Esophagus muscularis mucosa (tissue), 4 donors: ENCODE results near the gene SQSTM1. TPM values are rescaled to one million over a fixed set of nuclear protein-coding genes. Genes with fewer than 3 reads are reported as not detected.

ENCODE experiments used
- DNase-seq: peaks from one replicate; pipeline ENCODE4 v3.0.0-alpha.2; 2017; ENCODE audit errors: extremely low spot score
- H3K27ac ChIP-seq, 4 donors: fragments of 200-600 bp; sonication (generic); replicated peaks in 1 of 4; 1 replicate in 3 of 4; 2 replicates in 1 of 4; pipeline ENCODE4 v1.5.1; 2016 to 2019; ENCODE audit warnings: mild to moderate bottlenecking in 1 of 4
- H3K27me3 ChIP-seq, 4 donors: fragments of 200-600 bp; sonication (generic); one replicate each; pipeline versions ENCODE4 v1.5.1 to v1.6.0; 2016 to 2019
- H3K36me3 ChIP-seq, 4 donors: fragments of 200-600 bp; sonication (generic); one replicate each; pipeline ENCODE4 v1.5.1; 2016 to 2019
- H3K4me1 ChIP-seq, 4 donors: fragments of 200-600 bp; sonication (generic); one replicate each; pipeline ENCODE4 v1.5.1; 2016 to 2019
- H3K4me3 ChIP-seq, 4 donors: fragments of 200-600 bp; sonication (generic); 1 replicate in 2 of 4; 2 replicates in 2 of 4; pipeline ENCODE4 v1.5.1; 2016 to 2019; ENCODE audit warnings: mild to moderate bottlenecking in 4 of 4, moderate library complexity in 1 of 4
- H3K9me3 ChIP-seq, 4 donors: fragments of 200-600 bp; sonication (generic); 1 replicate in 3 of 4; 2 replicates in 1 of 4; pipeline ENCODE4 v1.5.1; 2016 to 2019
- EP300 ChIP-seq: sonication (generic); formaldehyde crosslinking; IDR thresholded peaks from one replicate; pipeline ENCODE4 v1.6.1; 2017; ENCODE audit warnings: antibody characterized with exemption
- POLR2A ChIP-seq: fragments of 450-650 bp; IDR thresholded peaks from one replicate; pipeline ENCODE4 v1.6.1; 2017; ENCODE audit warnings: antibody characterized with exemption, moderate library complexity, mild to moderate bottlenecking, low read depth
- POLR2AphosphoS5 ChIP-seq, 2 donors: sonication (generic); formaldehyde crosslinking; IDR thresholded peaks; one replicate each; pipeline ENCODE4 v1.6.1; 2017; ENCODE audit warnings: antibody characterized with exemption in 2 of 2
- WGBS: methylation state at CpG from one replicate; pipeline ENCODE4 v1.1.5; 2018; 5-methylcytosine and 5-hydroxymethylcytosine counted together
- intact Hi-C: fragments of 100-400 bp; cut with DNase I; formaldehyde crosslinking; loops from one replicate; pipeline ENCODE4 v1.15.1; 2023
- total RNA-seq, 4 donors: library from RNA; depleted of rRNA; stranded (reverse); fragments of >200 nt; gene quantifications; one replicate each; pipeline versions ENCODE4 v1.1.0 to v1.2.1, GENCODE V29; 2016
- TF ChIP-seq, protein P1 (sequence below), 3 experiments: fragments of 200-600 bp in 2 of 3; fragments of 450-650 bp in 1 of 3; sonication (generic) in 2 of 3; IDR thresholded peaks; one replicate each; pipeline ENCODE4 v1.5.1; 2017 to 2019; ENCODE audit warnings: antibody characterized with exemption in 3 of 3, mild to moderate bottlenecking in 2 of 3, moderate library complexity in 1 of 3

SQSTM1 gene
- total RNA-seq, 4 donors from 2014 or later = 333 to 453 (median 392) TPM

DNA sequence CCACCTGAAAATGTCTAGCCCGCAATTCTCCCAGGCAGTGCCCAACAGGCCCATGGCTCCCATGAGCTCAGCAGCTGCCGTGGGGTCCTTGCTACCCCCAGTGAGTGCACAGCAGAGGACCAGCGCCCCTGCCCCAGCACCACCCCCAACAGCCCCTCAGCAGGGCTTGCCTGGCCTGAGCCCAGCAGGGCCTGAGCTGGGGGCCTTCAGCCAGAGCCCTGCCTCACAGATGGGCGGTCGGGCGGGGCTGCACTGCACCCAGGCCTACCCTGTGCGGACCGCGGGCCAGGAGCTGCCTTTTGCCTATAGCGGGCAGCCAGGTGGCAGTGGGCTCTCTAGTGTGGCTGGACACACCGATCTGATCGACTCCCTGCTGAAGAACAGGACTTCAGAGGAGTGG lies 46.3 kb upstream of the SQSTM1 start:
- no peak for DNase-seq
- no peak overlapping the region for H3K4me3 ChIP-seq
- H3K27ac ChIP-seq = no peak overlapping the region
- 94% methylated on average over 8 of the region's 12 CpGs for WGBS
- no peaks in the 10 kb centered on the region for H3K9me3 ChIP-seq
- no peaks in the 10 kb centered on the region for H3K27me3 ChIP-seq
- intact Hi-C loops = no loop called here
- TF ChIP-seq EP300 (no peak), POLR2AphosphoS5 (IDR thresholded peaks at IDR 0.05) (no peak), POLR2A (no peak)
- TF ChIP-seq, protein P1, sequence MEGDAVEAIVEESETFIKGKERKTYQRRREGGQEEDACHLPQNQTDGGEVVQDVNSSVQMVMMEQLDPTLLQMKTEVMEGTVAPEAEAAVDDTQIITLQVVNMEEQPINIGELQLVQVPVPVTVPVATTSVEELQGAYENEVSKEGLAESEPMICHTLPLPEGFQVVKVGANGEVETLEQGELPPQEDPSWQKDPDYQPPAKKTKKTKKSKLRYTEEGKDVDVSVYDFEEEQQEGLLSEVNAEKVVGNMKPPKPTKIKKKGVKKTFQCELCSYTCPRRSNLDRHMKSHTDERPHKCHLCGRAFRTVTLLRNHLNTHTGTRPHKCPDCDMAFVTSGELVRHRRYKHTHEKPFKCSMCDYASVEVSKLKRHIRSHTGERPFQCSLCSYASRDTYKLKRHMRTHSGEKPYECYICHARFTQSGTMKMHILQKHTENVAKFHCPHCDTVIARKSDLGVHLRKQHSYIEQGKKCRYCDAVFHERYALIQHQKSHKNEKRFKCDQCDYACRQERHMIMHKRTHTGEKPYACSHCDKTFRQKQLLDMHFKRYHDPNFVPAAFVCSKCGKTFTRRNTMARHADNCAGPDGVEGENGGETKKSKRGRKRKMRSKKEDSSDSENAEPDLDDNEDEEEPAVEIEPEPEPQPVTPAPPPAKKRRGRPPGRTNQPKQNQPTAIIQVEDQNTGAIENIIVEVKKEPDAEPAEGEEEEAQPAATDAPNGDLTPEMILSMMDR (IDR thresholded peaks at IDR 0.05) = no peak
- H3K36me3 ChIP-seq = peaks cover 58 to 98% (median 91%) of the 10 kb centered on the region in 4 donors
- no peaks in the 10 kb centered on the region for H3K4me1 ChIP-seq

DNA sequence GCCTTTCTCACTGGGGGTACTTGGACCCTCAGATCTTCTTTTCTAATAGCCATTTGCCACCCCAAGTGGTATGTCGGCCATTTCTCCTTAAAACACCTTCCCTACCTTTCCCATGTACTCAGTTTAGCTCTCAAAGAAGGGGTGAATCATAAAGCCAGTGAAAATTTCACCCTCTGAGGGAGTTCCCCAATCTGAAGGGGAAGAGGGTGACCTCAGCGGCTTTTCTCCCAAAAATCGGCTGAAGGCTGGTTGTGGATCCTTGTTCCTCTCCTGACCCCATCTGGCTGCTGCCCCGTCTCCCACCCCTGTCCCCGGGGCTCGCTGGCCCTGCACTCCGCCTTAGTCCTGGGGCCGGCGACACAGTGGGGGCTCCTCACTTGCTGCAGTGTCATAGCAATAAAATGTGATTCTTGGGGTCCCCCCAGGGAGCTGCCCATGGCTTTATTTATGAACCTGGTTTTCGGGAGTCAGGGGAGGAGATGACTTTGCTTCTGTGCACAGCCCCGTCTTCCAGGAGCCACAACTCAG lies 44.2 kb upstream of the SQSTM1 start:
- peaks cover 43 to 93% (median 82%) of the 10 kb centered on the region in 4 donors for H3K36me3 ChIP-seq

DNA sequence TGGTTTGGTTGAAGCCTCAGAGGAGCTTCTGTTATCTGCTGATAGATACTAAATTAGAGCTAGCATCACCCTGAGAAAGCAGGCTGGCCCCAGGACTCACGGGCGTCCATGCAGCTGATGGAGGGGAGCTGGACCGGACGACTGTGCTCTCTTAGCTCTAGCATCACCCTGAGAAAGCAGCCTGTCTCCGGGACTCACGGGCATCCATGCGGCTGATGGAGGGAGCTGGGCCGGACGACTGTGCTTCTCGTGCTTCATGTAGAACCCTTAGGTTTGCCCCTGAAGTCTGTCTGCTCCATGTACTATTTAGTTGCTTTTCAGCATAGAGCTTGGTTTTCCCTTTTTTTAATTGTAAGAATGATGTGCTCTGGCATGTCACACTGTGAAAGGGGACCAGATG lies 43.2 kb upstream of the SQSTM1 start:
- no peak overlapping the region for H3K27ac ChIP-seq
- DNase-seq = no peak
- H3K36me3 ChIP-seq = peaks cover 34 to 83% (median 73%) of the 10 kb centered on the region in 4 donors
- H3K27me3 ChIP-seq = no peaks in the 10 kb centered on the region
- WGBS = 89% methylated on average over 10 of the region's 10 CpGs
- H3K4me3 ChIP-seq = no peak overlapping the region
- H3K9me3 ChIP-seq = no peaks in the 10 kb centered on the region
- H3K4me1 ChIP-seq = no peaks in the 10 kb centered on the region
- TF ChIP-seq POLR2AphosphoS5 (IDR thresholded peaks at IDR 0.05) (no peak), POLR2A (no peak), EP300 (no peak)
- TF ChIP-seq, protein P1 (IDR thresholded peaks at IDR 0.05) = no peak
- intact Hi-C loops = no loop called here

More for the DNA sequence above, 44.2 kb upstream of the SQSTM1 start:
- H3K4me1 ChIP-seq = no peaks in the 10 kb centered on the region
- no peaks in the 10 kb centered on the region for H3K27me3 ChIP-seq
- no peak overlapping the region for H3K4me3 ChIP-seq
- no peaks in the 10 kb centered on the region for H3K9me3 ChIP-seq
- WGBS = 86% methylated on average over 11 of the region's 11 CpGs
- H3K27ac ChIP-seq = no peak overlapping the region
- no peak for DNase-seq
- intact Hi-C loops = no loop called here
- TF ChIP-seq POLR2AphosphoS5 (IDR thresholded peaks at IDR 0.05) (no peak), POLR2A (no peak), EP300 (no peak)
- TF ChIP-seq, protein P1 (IDR thresholded peaks at IDR 0.05) = no peak

DNA sequence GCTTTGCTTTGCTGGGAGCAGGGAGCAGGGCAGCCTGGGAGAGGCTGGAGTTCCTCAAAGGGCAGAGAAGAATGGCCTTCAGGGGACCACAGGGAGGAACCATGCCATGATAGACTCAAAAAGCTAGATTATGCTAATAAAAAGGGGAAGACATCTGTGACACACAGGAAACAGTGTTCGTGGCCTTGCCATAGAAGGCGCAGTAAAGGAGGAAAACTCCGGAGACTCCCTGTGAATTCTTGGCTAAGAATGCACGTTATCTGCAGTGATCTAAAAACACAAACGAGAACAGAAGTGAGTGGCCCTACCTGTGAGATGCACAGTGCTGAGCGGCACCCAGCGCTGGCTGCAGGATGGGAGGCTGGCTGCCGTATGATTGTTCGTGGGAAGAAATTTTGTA lies 42.8 kb upstream of the SQSTM1 start:
- WGBS = 78% methylated on average over 9 of the region's 9 CpGs
- intact Hi-C loops = no loop called here
- Histone ChIP-seq H3K27me3 (no peaks in the 10 kb centered on the region), H3K4me3 (no peak overlapping the region), H3K27ac (no peak overlapping the region), H3K36me3 (peaks cover 29 to 79% (median 68%) of the 10 kb centered on the region in 4 donors), H3K9me3 (no peaks in the 10 kb centered on the region), H3K4me1 (no peaks in the 10 kb centered on the region)
- no peak for DNase-seq
- no peak for TF ChIP-seq POLR2A
- TF ChIP-seq, protein P1 (IDR thresholded peaks at IDR 0.05) = no peak
- TF ChIP-seq EP300 = no peak
- no peak for TF ChIP-seq POLR2AphosphoS5 (IDR thresholded peaks at IDR 0.05)

DNA sequence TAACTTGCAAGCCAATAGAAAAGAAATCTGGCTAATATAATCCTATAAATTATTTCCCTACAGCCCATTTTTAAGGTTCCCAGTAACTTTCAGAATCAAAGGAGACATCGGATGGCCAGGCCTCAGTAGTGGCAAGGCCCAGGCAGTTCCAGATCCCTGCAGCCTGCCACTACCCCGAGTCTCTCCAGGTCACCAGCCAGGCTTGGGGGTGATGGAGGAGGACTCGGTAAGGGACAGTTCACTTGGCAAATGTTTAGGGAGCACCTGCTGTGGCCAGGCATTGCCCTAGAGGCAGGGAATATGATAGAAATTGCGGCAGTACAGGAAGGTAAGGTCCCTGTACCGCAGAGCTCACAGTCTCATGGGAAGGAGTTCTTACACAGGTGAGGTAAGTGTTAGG lies 42.1 kb upstream of the SQSTM1 start:
- TF ChIP-seq, protein P1 (IDR thresholded peaks at IDR 0.05) = no peak
- no peak for TF ChIP-seq POLR2AphosphoS5 (IDR thresholded peaks at IDR 0.05)
- no peak for TF ChIP-seq POLR2A
- no peak for TF ChIP-seq EP300
- no peaks in the 10 kb centered on the region for H3K27me3 ChIP-seq
- intact Hi-C loops = no loop called here

More for the DNA sequence above, 42.1 kb upstream of the SQSTM1 start:
- H3K4me1 ChIP-seq = no peaks in the 10 kb centered on the region
- H3K4me3 ChIP-seq = no peak overlapping the region
- no peaks in the 10 kb centered on the region for H3K9me3 ChIP-seq
- no peak overlapping the region for H3K27ac ChIP-seq
- no peak for DNase-seq
- H3K36me3 ChIP-seq = peaks cover 22 to 72% (median 63%) of the 10 kb centered on the region in 4 donors
- 93% methylated on average over 5 of the region's 5 CpGs for WGBS
